ENCODE measurements around the gene PIGL.

DNA sequence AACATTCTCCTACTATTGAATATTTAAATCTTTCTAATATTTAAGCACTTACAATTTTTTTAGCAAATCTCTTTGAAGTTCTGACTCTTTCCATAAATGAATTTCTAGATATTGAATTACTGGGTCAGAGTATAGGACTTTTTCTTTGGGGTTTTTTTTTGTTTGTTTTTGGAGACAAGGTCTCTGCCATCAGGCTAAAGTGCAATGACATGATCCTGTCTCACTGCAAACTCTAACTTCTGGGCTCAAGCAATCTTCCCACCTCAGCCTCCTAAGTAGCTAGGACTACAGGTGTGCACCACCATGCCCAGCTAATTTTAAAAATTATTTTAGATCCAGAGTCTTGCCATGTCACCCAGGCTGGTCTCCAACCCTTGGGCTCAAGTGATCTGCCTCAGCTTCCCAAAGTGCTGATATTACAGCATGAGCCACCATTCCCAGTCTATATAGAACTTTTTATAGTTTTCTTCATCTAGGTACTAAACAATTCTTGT, 24.9 kb downstream of the PIGL start:
- no peak for TF ChIP-seq POLR2AphosphoS5 (IDR thresholded peaks at IDR 0.05; ENCODE audit: low read depth, low read length)
- no peak for TF ChIP-seq POLR2A (IDR thresholded peaks at IDR 0.05; ENCODE audit: low read depth, low read length)
